CD8-positive, alpha-beta memory T cell (primary cell): Measurements from ENCODE around the gene ITGBL1. TPM values are rescaled to one million over a fixed set of nuclear protein-coding genes. Genes with fewer than 3 reads are reported as not detected.

Experiments used
- CTCF ChIA-PET: fragments of 350-600 bp; sonication (Branson Sonifier 250); formaldehyde crosslinking; loops from one replicate; lab custom pipeline; 2021; ENCODE audit warnings: antibody characterized with exemption; lab: Charles Lee
- POLR2A ChIA-PET: fragments of 350-600 bp; sonication (Branson Sonifier 250); formaldehyde crosslinking; loops from one replicate; lab custom pipeline; 2021; ENCODE audit warnings: antibody characterized with exemption; lab: Charles Lee
- DNase-seq, 5 donors: peaks; one replicate each; pipeline versions ENCODE4 v3.0.0 to v3.0.0-alpha.2; 2020 to 2022; ENCODE audit warnings: mixed read lengths in 1 of 5
- H3K27ac ChIP-seq: one replicate; pipeline ENCODE4 v1.7.0; 2013; ENCODE audit warnings: low read depth, mild to moderate bottlenecking, low read length, moderate library complexity
- H3K27me3 ChIP-seq: 2 replicates; pipeline ENCODE4 v1.7.0; 2013; ENCODE audit warnings: low read length, mild to moderate bottlenecking; ENCODE audit not compliant: insufficient read depth, poor library complexity, severe bottlenecking
- H3K36me3 ChIP-seq: 2 replicates; pipeline ENCODE4 v1.7.0; 2013; ENCODE audit warnings: mild to moderate bottlenecking, low read length, moderate library complexity; ENCODE audit not compliant: insufficient read depth
- H3K4me1 ChIP-seq: 2 replicates; pipeline ENCODE4 v1.7.0; 2013; ENCODE audit warnings: mild to moderate bottlenecking, low read length, moderate library complexity; ENCODE audit not compliant: insufficient read depth
- H3K4me3 ChIP-seq: 2 replicates; pipeline ENCODE4 v1.7.0; 2013; ENCODE audit warnings: mild to moderate bottlenecking, low read length
- H3K9me3 ChIP-seq: 2 replicates; pipeline ENCODE4 v1.7.0; 2013; ENCODE audit warnings: mild to moderate bottlenecking, low read length
- H3K27ac Mint-ChIP-seq, 8 donors: one replicate each; pipeline ENCODE4 v1.8.0; 2020 to 2021; ENCODE audit warnings: mixed read lengths in 8 of 8, mild to moderate bottlenecking in 6 of 8, inconsistent platforms in 3 of 8, moderate library complexity in 3 of 8
- H3K27me3 Mint-ChIP-seq, 2 donors: one replicate each; pipeline ENCODE4 v1.8.0; 2020 to 2021; ENCODE audit warnings: mixed read lengths in 2 of 2, mild to moderate bottlenecking in 1 of 2, moderate library complexity in 1 of 2
- H3K36me3 Mint-ChIP-seq, 3 donors: one replicate each; pipeline ENCODE4 v1.8.0; 2020 to 2021; ENCODE audit warnings: mixed read lengths in 3 of 3, inconsistent platforms in 1 of 3, mild to moderate bottlenecking in 1 of 3
- H3K4me1 Mint-ChIP-seq, 3 donors: one replicate each; pipeline ENCODE4 v1.8.0; 2020 to 2021; ENCODE audit warnings: mixed read lengths in 3 of 3, inconsistent platforms in 1 of 3, mild to moderate bottlenecking in 1 of 3
- H3K4me3 Mint-ChIP-seq, 7 donors: one replicate each; pipeline ENCODE4 v1.8.0; 2020 to 2021; ENCODE audit warnings: mixed read lengths in 7 of 7, mild to moderate bottlenecking in 6 of 7, moderate library complexity in 4 of 7, inconsistent platforms in 2 of 7
- H3K9me3 Mint-ChIP-seq, 5 donors: one replicate each; pipeline ENCODE4 v1.8.0; 2020 to 2022; ENCODE audit warnings: mixed read lengths in 5 of 5, mild to moderate bottlenecking in 3 of 5, moderate library complexity in 2 of 5, inconsistent platforms in 1 of 5
- polyA plus RNA-seq: library from polyadenylated mRNA; unstranded; fragments of 300-500 nt; fragmentation: Illumina TruSeq; gene quantifications from one replicate; pipeline ENCODE4 v1.2.3, GENCODE V29; 2021
- total RNA-seq, 2 experiments: library from RNA; stranded (reverse); gene quantifications; one replicate each; pipeline ENCODE4 v1.2.3, GENCODE V29; 2021

The ITGBL1 gene
- total RNA-seq = not detected
- polyA plus RNA-seq = not detected

- Mint-ChIP-seq H3K36me3 (no peaks in the 10 kb centered on the region), H3K27ac (peak within 1 kb of the TSS in 1 of 8 donors; percentile 21), H3K9me3 (peaks cover 0 to 4% (median 0%) of the 10 kb centered on the region in 5 donors), H3K27me3 (peaks cover 15 to 42% of the 10 kb centered on the region in 2 donors), H3K4me1 (peaks cover 6 to 9% (median 8%) of the 10 kb centered on the region in 3 donors), H3K4me3 (peak within 1 kb of the TSS in 5 of 7 donors; percentile 9 to 79 (median 52))
- Histone ChIP-seq H3K36me3 (no peaks in the 10 kb centered on the region), H3K4me1 (no peaks in the 10 kb centered on the region), H3K9me3 (no peaks in the 10 kb centered on the region), H3K27ac (no peak within 1 kb of the TSS), H3K27me3 (no peaks in the 10 kb centered on the region), H3K4me3 (no peak within 1 kb of the TSS)
- DNase-seq = no peak
- POLR2A ChIA-PET = no interaction called here
- CTCF ChIA-PET = no interaction called here
Observed at GRCh38 chr13:101452519-101453485, at the start of gene ITGBL1. ITGBL1 (plus strand) TSS chr13:101452675; CDS start chr13:101452834, 159 bp downstream.

GRCh38 chr13:101406791-101407190, 45.7 kb upstream of the ITGBL1 start:
- H3K9me3 ChIP-seq = no peaks in the 10 kb centered on the region
- H3K4me1 ChIP-seq = no peaks in the 10 kb centered on the region

GRCh38 chr13:101408154-101408553, 44.3 kb upstream of the ITGBL1 start:
- ChIA-PET CTCF (no interaction called here), POLR2A (no interaction called here)
- Histone ChIP-seq H3K9me3 (no peaks in the 10 kb centered on the region), H3K4me3 (no peak overlapping the region), H3K27ac (no peak overlapping the region), H3K27me3 (no peaks in the 10 kb centered on the region), H3K4me1 (no peaks in the 10 kb centered on the region), H3K36me3 (no peaks in the 10 kb centered on the region)
- no peak overlapping the region for H3K27ac Mint-ChIP-seq
- DNase-seq = no peak
- peaks cover 4 to 8% of the 10 kb centered on the region in 2 donors for H3K27me3 Mint-ChIP-seq
- peaks cover 0 to 10% (median 0%) of the 10 kb centered on the region in 5 donors for H3K9me3 Mint-ChIP-seq
- H3K4me1 Mint-ChIP-seq = no peaks in the 10 kb centered on the region
- H3K4me3 Mint-ChIP-seq = no peak overlapping the region
- no peaks in the 10 kb centered on the region for H3K36me3 Mint-ChIP-seq

More at GRCh38 chr13:101406791-101407190, 45.7 kb upstream of the ITGBL1 start:
- no peak overlapping the region for H3K27ac Mint-ChIP-seq
- H3K9me3 Mint-ChIP-seq = peaks cover 0 to 10% (median 0%) of the 10 kb centered on the region in 5 donors
- Histone ChIP-seq H3K4me3 (no peak overlapping the region), H3K27ac (no peak overlapping the region), H3K27me3 (no peaks in the 10 kb centered on the region), H3K36me3 (no peaks in the 10 kb centered on the region)
- POLR2A ChIA-PET = no interaction called here
- H3K36me3 Mint-ChIP-seq = no peaks in the 10 kb centered on the region
- no peaks in the 10 kb centered on the region for H3K4me1 Mint-ChIP-seq
- DNase-seq = no peak
- CTCF ChIA-PET = no interaction called here
- no peak overlapping the region for H3K4me3 Mint-ChIP-seq
- H3K27me3 Mint-ChIP-seq = peaks cover 4% of the 10 kb centered on the region in 2 donors

- no peaks in the 10 kb centered on the region for H3K36me3 ChIP-seq
- POLR2A ChIA-PET = no interaction called here
- no peaks in the 10 kb centered on the region for H3K27me3 ChIP-seq
- H3K4me1 Mint-ChIP-seq = no peaks in the 10 kb centered on the region
- H3K9me3 ChIP-seq = no peaks in the 10 kb centered on the region
- peaks cover 6 to 10% of the 10 kb centered on the region in 2 donors for H3K27me3 Mint-ChIP-seq
- DNase-seq = no peak
- CTCF ChIA-PET = no interaction called here
- no peaks in the 10 kb centered on the region for H3K4me1 ChIP-seq
- no peak overlapping the region for H3K27ac ChIP-seq
- H3K4me3 ChIP-seq = no peak overlapping the region
- H3K36me3 Mint-ChIP-seq = no peaks in the 10 kb centered on the region
- no peak overlapping the region for H3K27ac Mint-ChIP-seq
- H3K9me3 Mint-ChIP-seq = peaks cover 0 to 10% (median 0%) of the 10 kb centered on the region in 5 donors
- H3K4me3 Mint-ChIP-seq = no peak overlapping the region
Observed at GRCh38 chr13:101408992-101409656, 43.4 kb upstream of the ITGBL1 start.

GRCh38 chr13:101412076-101412475, 40.4 kb upstream of the ITGBL1 start:
- Mint-ChIP-seq H3K4me1 (peaks cover 0 to 11% (median 5%) of the 10 kb centered on the region in 3 donors), H3K4me3 (no peak overlapping the region), H3K27me3 (peaks cover 16 to 30% of the 10 kb centered on the region in 2 donors), H3K36me3 (no peaks in the 10 kb centered on the region), H3K27ac (no peak overlapping the region), H3K9me3 (peaks cover 0 to 7% (median 0%) of the 10 kb centered on the region in 5 donors)
- Histone ChIP-seq H3K27me3 (no peaks in the 10 kb centered on the region), H3K4me1 (no peaks in the 10 kb centered on the region), H3K9me3 (no peaks in the 10 kb centered on the region), H3K4me3 (no peak overlapping the region), H3K27ac (no peak overlapping the region), H3K36me3 (no peaks in the 10 kb centered on the region)
- ChIA-PET CTCF (no interaction called here), POLR2A (no interaction called here)
- no peak for DNase-seq

GRCh38 chr13:101415358-101416174, 36.9 kb upstream of the ITGBL1 start:
- ChIA-PET POLR2A (no interaction called here), CTCF (no interaction called here)
- DNase-seq = no peak
- Mint-ChIP-seq H3K4me1 (peaks cover 0 to 12% (median 6%) of the 10 kb centered on the region in 3 donors), H3K9me3 (peaks cover 0 to 3% (median 0%) of the 10 kb centered on the region in 5 donors), H3K36me3 (no peaks in the 10 kb centered on the region), H3K27me3 (peaks cover 23 to 48% of the 10 kb centered on the region in 2 donors), H3K27ac (no peak overlapping the region), H3K4me3 (no peak overlapping the region)
- H3K36me3 ChIP-seq = no peaks in the 10 kb centered on the region
- H3K4me3 ChIP-seq = no peak overlapping the region
- H3K9me3 ChIP-seq = no peaks in the 10 kb centered on the region
- no peaks in the 10 kb centered on the region for H3K27me3 ChIP-seq
- H3K4me1 ChIP-seq = no peaks in the 10 kb centered on the region
- no peak overlapping the region for H3K27ac ChIP-seq

- no peak within 1 kb of the TSS for H3K27ac ChIP-seq
Observed at GRCh38 chr13:101416181-101417042, 36.1 kb upstream of the ITGBL1 start, which contains the start of gene NALCN. NALCN (minus strand) TSS chr13:101416508; CDS start chr13:101399126, 17,382 bp downstream.

More at GRCh38 chr13:101416181-101417042, 36.1 kb upstream of the ITGBL1 start, which contains the start of gene NALCN:
- peaks cover 23 to 48% of the 10 kb centered on the region in 2 donors for H3K27me3 Mint-ChIP-seq
- no peak within 1 kb of the TSS for H3K27ac Mint-ChIP-seq
- no peak within 1 kb of the TSS for H3K4me3 ChIP-seq
- peaks cover 0 to 12% (median 6%) of the 10 kb centered on the region in 3 donors for H3K4me1 Mint-ChIP-seq
- POLR2A ChIA-PET = no interaction called here
- CTCF ChIA-PET = no interaction called here
- peak within 1 kb of the TSS in 4 of 7 donors; percentile 32 to 78 (median 43) for H3K4me3 Mint-ChIP-seq
- H3K27me3 ChIP-seq = no peaks in the 10 kb centered on the region
- no peaks in the 10 kb centered on the region for H3K36me3 ChIP-seq
- no peaks in the 10 kb centered on the region for H3K36me3 Mint-ChIP-seq
- H3K9me3 Mint-ChIP-seq = peaks cover 0 to 2% (median 0%) of the 10 kb centered on the region in 5 donors
- H3K4me1 ChIP-seq = no peaks in the 10 kb centered on the region
- no peaks in the 10 kb centered on the region for H3K9me3 ChIP-seq
- DNase-seq = no peak
